ENCODE data around the gene DHX32.

- TF ChIP-seq, protein P1, sequence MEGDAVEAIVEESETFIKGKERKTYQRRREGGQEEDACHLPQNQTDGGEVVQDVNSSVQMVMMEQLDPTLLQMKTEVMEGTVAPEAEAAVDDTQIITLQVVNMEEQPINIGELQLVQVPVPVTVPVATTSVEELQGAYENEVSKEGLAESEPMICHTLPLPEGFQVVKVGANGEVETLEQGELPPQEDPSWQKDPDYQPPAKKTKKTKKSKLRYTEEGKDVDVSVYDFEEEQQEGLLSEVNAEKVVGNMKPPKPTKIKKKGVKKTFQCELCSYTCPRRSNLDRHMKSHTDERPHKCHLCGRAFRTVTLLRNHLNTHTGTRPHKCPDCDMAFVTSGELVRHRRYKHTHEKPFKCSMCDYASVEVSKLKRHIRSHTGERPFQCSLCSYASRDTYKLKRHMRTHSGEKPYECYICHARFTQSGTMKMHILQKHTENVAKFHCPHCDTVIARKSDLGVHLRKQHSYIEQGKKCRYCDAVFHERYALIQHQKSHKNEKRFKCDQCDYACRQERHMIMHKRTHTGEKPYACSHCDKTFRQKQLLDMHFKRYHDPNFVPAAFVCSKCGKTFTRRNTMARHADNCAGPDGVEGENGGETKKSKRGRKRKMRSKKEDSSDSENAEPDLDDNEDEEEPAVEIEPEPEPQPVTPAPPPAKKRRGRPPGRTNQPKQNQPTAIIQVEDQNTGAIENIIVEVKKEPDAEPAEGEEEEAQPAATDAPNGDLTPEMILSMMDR (IDR thresholded peaks at IDR 0.05; ENCODE audit: low read depth, low read length): no peak
- TF ChIP-seq EZH2phosphoT487 (IDR thresholded peaks at IDR 0.05; ENCODE audit: low read depth): no peak
These were observed 40.1 kb downstream of the DHX32 start for GRCh38 chr10:125840955-125841354.
